OCI-LY7 (cell line): ENCODE measurements around the gene WDR41. TPM values are rescaled to one million over a fixed set of nuclear protein-coding genes. Genes with fewer than 3 reads are reported as not detected.

ENCODE experiments used
- BruUV-seq: library from RNA; stranded (reverse); fragments of 400-500 nt; replicated peaks from 2 replicates; lab custom pipeline; 2021; lab: Mats Ljungman, UMichigan
- CTCF ChIA-PET: fragments of 300-600 bp; sonication (Branson Sonifier 250); formaldehyde crosslinking; loops from one replicate; lab custom pipeline; 2022; ENCODE audit warnings: antibody characterized with exemption; ENCODE audit not compliant: unreplicated experiment; lab: Charles Lee
- POLR2A ChIA-PET: fragments of 300-600 bp; sonication (Branson Sonifier 250); formaldehyde crosslinking; loops from one replicate; lab custom pipeline; 2022; ENCODE audit warnings: antibody characterized with exemption; lab: Charles Lee
- DNase-seq: peaks from one replicate; pipeline ENCODE4 v3.0.0-alpha.2; 2015; ENCODE audit warnings: low spot score
- H2AFZ ChIP-seq: fragments of 200-600 bp; sonication (generic), shearing (Covaris generic); 2 replicates; pipeline ENCODE4 v1.6.1; 2014; ENCODE audit warnings: mild to moderate bottlenecking, antibody characterized with exemption, low read length, moderate library complexity
- H3K27ac ChIP-seq: fragments of 200-600 bp; sonication (generic); 2 replicates; pipeline ENCODE4 v1.5.1; 2014; ENCODE audit warnings: mixed run types, low read depth, mild to moderate bottlenecking, moderate library complexity, low read length, inconsistent platforms; ENCODE audit not compliant: poor library complexity, severe bottlenecking
- H3K36me3 ChIP-seq: fragments of 200-600 bp; sonication (generic); 2 replicates; pipeline ENCODE4 v1.6.1; 2014; ENCODE audit warnings: mild to moderate bottlenecking, antibody characterized with exemption, low read length, moderate library complexity, mixed read lengths; ENCODE audit not compliant: insufficient read depth
- H3K4me1 ChIP-seq: fragments of 200-600 bp; sonication (generic); 2 replicates; pipeline ENCODE4 v1.5.1; 2014; ENCODE audit warnings: mild to moderate bottlenecking, low read length; ENCODE audit not compliant: insufficient read depth, poor library complexity, severe bottlenecking
- H3K4me2 ChIP-seq: fragments of 200-600 bp; sonication (generic); 2 replicates; pipeline ENCODE4 v1.6.1; 2014; ENCODE audit warnings: mild to moderate bottlenecking, low read length
- H3K4me3 ChIP-seq: fragments of 200-600 bp; sonication (generic); 2 replicates; pipeline ENCODE4 v1.5.1; 2014; ENCODE audit warnings: mild to moderate bottlenecking, low read depth, low read length; ENCODE audit not compliant: poor library complexity, severe bottlenecking
- H3K79me2 ChIP-seq: fragments of 200-600 bp; sonication (generic); 2 replicates; pipeline ENCODE4 v1.6.1; 2016; ENCODE audit warnings: low read depth, mild to moderate bottlenecking, low read length, moderate library complexity, mixed read lengths; ENCODE audit not compliant: insufficient read depth
- H3K9me2 ChIP-seq: fragments of 200-600 bp; sonication (generic); 2 replicates; pipeline ENCODE4 v1.6.1; 2016; ENCODE audit warnings: mild to moderate bottlenecking, low read length, mixed read lengths; ENCODE audit not compliant: insufficient read depth
- H3K9me3 ChIP-seq: fragments of 200-600 bp; sonication (generic); 2 replicates; pipeline ENCODE4 v1.6.1; 2014; ENCODE audit warnings: mild to moderate bottlenecking, mixed run types, low read length, mixed read lengths
- H4K20me1 ChIP-seq: fragments of 200-600 bp; sonication (generic); 2 replicates; pipeline ENCODE4 v1.6.1; 2014; ENCODE audit warnings: mild to moderate bottlenecking, antibody characterized with exemption, low read length, moderate library complexity, mixed read lengths; ENCODE audit not compliant: insufficient read depth
- CTCF ChIP-seq: fragments of 200-600 bp; sonication (generic); conservative IDR thresholded peaks from 2 replicates; pipeline ENCODE4 v1.5.1; 2014; ENCODE audit warnings: mild to moderate bottlenecking, antibody characterized with exemption, low read length, moderate library complexity, mixed read lengths
- EZH2phosphoT487 ChIP-seq: fragments of 200-600 bp; sonication (generic); IDR thresholded peaks from 2 replicates; pipeline ENCODE4 v1.6.1; 2018; ENCODE audit warnings: low read depth, borderline replicate concordance, mild to moderate bottlenecking, mixed run types, antibody characterized with exemption, low read length, moderate library complexity, mixed read lengths
- intact Hi-C: fragments of 100-400 bp; cut with micrococcal nuclease; formaldehyde crosslinking; loops from one replicate; pipeline ENCODE4 v1.10.0; 2022; ENCODE audit not compliant: unreplicated experiment
- total RNA-seq, 2 experiments: library from RNA; depleted of rRNA in 1 of 2; stranded (reverse); fragments of >200 nt in 1 of 2; shearing (Covaris generic) in 1 of 2; gene quantifications; 2 replicates each; pipeline ENCODE4 v1.2.3, GENCODE V29; 2014 to 2022

Gene WDR41
- total RNA-seq, 2 experiments from 2014 or later: 75.1 to 80.2 TPM

- Histone ChIP-seq H4K20me1 (no peaks in the 10 kb centered on the region), H3K79me2 (no peaks in the 10 kb centered on the region), H3K36me3 (peaks cover 52% of the 10 kb centered on the region), H2AFZ (no peak overlapping the region), H3K9me2 (no peaks in the 10 kb centered on the region), H3K4me1 (no peaks in the 10 kb centered on the region), H3K27ac (no peak overlapping the region), H3K4me3 (no peak overlapping the region), H3K4me2 (no peak overlapping the region), H3K9me3 (no peaks in the 10 kb centered on the region)
- POLR2A ChIA-PET: interaction anchor here (0.7 to 1.4 kb wide), 2 partner anchors 10 to 327 kb away, joined by 3 to 5 read pairs; no protein-coding TSS in a partner anchor
- no TSS peak for BruUV-seq
- no peak for TF ChIP-seq CTCF
- TF ChIP-seq EZH2phosphoT487: no peak
- intact Hi-C loops: no loop called here
- CTCF ChIA-PET: no interaction called here
- DNase-seq: no peak
Measured at GRCh38 chr5:77428526-77428925, 63.6 kb downstream of the WDR41 start.

GRCh38 chr5:77427998-77428397 lies 64.1 kb downstream of the WDR41 start:
- H3K4me3 ChIP-seq: no peak overlapping the region
- CTCF ChIA-PET: no interaction called here
- no peak overlapping the region for H2AFZ ChIP-seq
- H3K9me3 ChIP-seq: no peaks in the 10 kb centered on the region
- POLR2A ChIA-PET: interaction anchor here (0.7 to 1.8 kb wide), 3 partner anchors 9 to 326 kb away, joined by 3 to 10 read pairs (median 5); no protein-coding TSS in a partner anchor
- H3K79me2 ChIP-seq: no peaks in the 10 kb centered on the region
- peaks cover 48% of the 10 kb centered on the region for H3K36me3 ChIP-seq
- H3K4me1 ChIP-seq: no peaks in the 10 kb centered on the region
- BruUV-seq: no TSS peak
- intact Hi-C loops: no loop called here
- H3K9me2 ChIP-seq: no peaks in the 10 kb centered on the region
- no peak overlapping the region for H3K4me2 ChIP-seq
- H3K27ac ChIP-seq: no peak overlapping the region
- no peak for TF ChIP-seq CTCF
- TF ChIP-seq EZH2phosphoT487: no peak
- no peak for DNase-seq
- H4K20me1 ChIP-seq: no peaks in the 10 kb centered on the region

- POLR2A ChIA-PET: interaction anchor here (0.6 to 1.9 kb wide), 11 partner anchors 10 to 239 kb away, joined by 3 to 10 read pairs (median 4); partner anchors contain the start of gene WDR41
- H3K9me2 ChIP-seq: no peaks in the 10 kb centered on the region
- H3K4me1 ChIP-seq: no peaks in the 10 kb centered on the region
- H2AFZ ChIP-seq: no peak overlapping the region
- CTCF ChIA-PET: no interaction called here
- no peak overlapping the region for H3K4me3 ChIP-seq
- no peak overlapping the region for H3K4me2 ChIP-seq
- H3K36me3 ChIP-seq: peaks cover 35% of the 10 kb centered on the region; the same call in 1 of the 2 replicates
- no peaks in the 10 kb centered on the region for H3K79me2 ChIP-seq
- no peak for DNase-seq
- H3K9me3 ChIP-seq: no peaks in the 10 kb centered on the region
- TF ChIP-seq EZH2phosphoT487: no peak
- no peak for TF ChIP-seq CTCF
- no peaks in the 10 kb centered on the region for H4K20me1 ChIP-seq
- BruUV-seq: no TSS peak
- no peak overlapping the region for H3K27ac ChIP-seq
- intact Hi-C loops: no loop called here
Measured at GRCh38 chr5:77426670-77427069, 65.4 kb downstream of the WDR41 start.
